Smooth muscle cell (in vitro differentiated cells): ENCODE measurements around the gene ZBTB22. TPM values are rescaled to one million over a fixed set of nuclear protein-coding genes. Genes with fewer than 3 reads are reported as not detected.
A peak's percentile ranks its signal among the peaks of the same experiment; 100 is the strongest.
"Not testable (repeated sequence)": the region's sequence is repeated elsewhere in the genome, so short reads cannot be mapped to it uniquely, and the experiment has no call there.

ENCODE experiments used
- DNase-seq: peaks from one replicate; lab custom pipeline; 2025; ENCODE audit not compliant: unreplicated experiment; lab: John Stamatoyannopoulos, UW
- H2AFZ ChIP-seq: fragments of 200-600 bp; sonication (generic); 2 replicates; pipeline ENCODE4 v1.6.0; 2016; ENCODE audit warnings: antibody characterized with exemption, low read depth, mild to moderate bottlenecking
- H3F3A ChIP-seq: fragments of 200-600 bp; sonication (generic); 2 replicates; pipeline ENCODE4 v1.6.0; 2017; ENCODE audit warnings: antibody characterized with exemption, low read depth
- H3K27ac ChIP-seq: fragments of 200-600 bp; sonication (generic); 2 replicates; pipeline ENCODE4 v1.5.1; 2016; ENCODE audit warnings: low read depth, mild to moderate bottlenecking
- H3K27me3 ChIP-seq: fragments of 200-600 bp; sonication (generic); 2 replicates; pipeline ENCODE4 v1.6.1; 2016; ENCODE audit warnings: low read depth, mild to moderate bottlenecking
- H3K36me3 ChIP-seq: fragments of 200-600 bp; sonication (generic); 2 replicates; pipeline ENCODE4 v1.5.1; 2016; ENCODE audit warnings: low read depth
- H3K4me1 ChIP-seq: fragments of 200-600 bp; sonication (generic); 2 replicates; pipeline ENCODE4 v1.5.1; 2016; ENCODE audit warnings: low read depth
- H3K4me2 ChIP-seq: fragments of 200-600 bp; sonication (generic); 2 replicates; pipeline ENCODE4 v1.6.0; 2016; ENCODE audit warnings: mild to moderate bottlenecking
- H3K4me3 ChIP-seq: fragments of 200-600 bp; sonication (generic); 2 replicates; pipeline ENCODE4 v1.5.1; 2016; ENCODE audit warnings: mild to moderate bottlenecking
- H3K79me2 ChIP-seq: fragments of 200-600 bp; sonication (generic); 2 replicates; pipeline ENCODE4 v1.6.0; 2016; ENCODE audit warnings: low read depth, mild to moderate bottlenecking
- H3K9ac ChIP-seq: fragments of 200-600 bp; sonication (generic); 2 replicates; pipeline ENCODE4 v1.6.0; 2016; ENCODE audit warnings: low read depth
- H3K9me3 ChIP-seq: fragments of 200-600 bp; sonication (generic); replicated peaks from 2 replicates; pipeline ENCODE4 v1.5.1; 2016; ENCODE audit warnings: low read depth
- H4K20me1 ChIP-seq: fragments of 200-600 bp; sonication (generic); 2 replicates; pipeline ENCODE4 v1.6.0; 2016; ENCODE audit warnings: low read depth
- CTCF ChIP-seq: fragments of 200-600 bp; sonication (generic); IDR thresholded peaks from 2 replicates; pipeline ENCODE4 v1.5.1; 2017; ENCODE audit warnings: borderline replicate concordance, mild to moderate bottlenecking, antibody characterized with exemption; ENCODE audit not compliant: insufficient read depth, poor library complexity, severe bottlenecking
- WGBS: methylation state at CpG from one replicate; pipeline ENCODE4 v1.1.7; 2016; ENCODE audit warnings: low lambda C conversion rate; 5-methylcytosine and 5-hydroxymethylcytosine counted together
- polyA plus RNA-seq: library from polyadenylated mRNA; unstranded; fragments of >200 nt; fragmentation: Nextera tagmentation; extraction: Ambion mirVana; gene quantifications from 2 replicates; pipeline ENCODE4 v1.2.1, GENCODE V29; 2016
- total RNA-seq: library from RNA; depleted of rRNA; stranded (reverse); fragments of >200 nt; gene quantifications from 2 replicates; pipeline ENCODE4 v1.2.3, GENCODE V29; 2014

Gene ZBTB22
- total and polyA plus RNA-seq, 2 experiments from 2014 or later, result 9.6 to 22.9 TPM

DNA sequence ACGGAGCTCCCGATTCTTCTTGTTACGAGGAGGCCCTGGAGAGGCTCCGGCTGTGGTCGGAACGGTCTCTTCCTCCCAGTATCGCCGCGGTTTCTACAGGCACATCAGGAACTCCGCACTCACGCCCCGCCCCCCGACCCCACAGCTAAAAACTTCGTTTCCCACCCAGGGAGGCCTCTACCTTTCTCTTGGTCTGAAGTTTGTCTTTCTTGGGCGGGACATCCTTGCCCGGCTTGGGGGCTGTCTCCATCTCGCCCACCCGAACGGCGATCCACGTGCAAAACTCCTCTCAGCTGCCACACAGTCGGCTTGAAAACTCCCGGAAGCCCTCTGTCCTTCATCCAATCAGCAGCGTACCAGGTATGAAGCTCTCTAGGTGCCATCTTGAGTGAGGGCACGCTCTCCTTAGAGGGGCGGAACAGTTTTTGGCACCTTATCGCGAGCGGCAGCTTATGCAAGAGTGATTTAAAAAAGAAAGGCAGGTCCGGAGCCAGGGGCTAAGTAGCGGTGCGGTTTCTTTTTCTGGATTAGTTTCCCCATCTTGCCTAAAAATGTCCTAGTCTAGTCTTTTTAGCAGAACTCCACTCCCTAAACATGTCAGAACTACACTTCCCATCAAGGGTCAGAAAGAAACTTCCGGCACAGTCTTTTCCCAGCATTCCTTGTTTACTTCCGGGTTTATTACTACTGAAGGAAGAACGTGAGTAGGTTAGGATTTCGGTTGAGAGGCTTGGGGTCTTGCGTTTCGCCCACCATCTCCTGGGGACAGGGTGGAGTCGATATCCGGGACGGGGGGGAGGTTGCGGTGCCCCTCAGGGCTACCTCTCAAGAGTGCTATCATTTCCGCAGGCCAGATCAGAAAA is 28.4 kb downstream of the ZBTB22 start, which contains the start of the genes PFDN6 and WDR46:
PFDN6 (plus strand) TSS at position 681 of the 863 bp plus-strand sequence. CDS start 256 bp downstream, outside the sequence.
WDR46 (minus strand) TSS at position 319 of the 863 bp plus-strand sequence; CDS start at position 250, 69 bp downstream.
- Histone ChIP-seq H3K79me2 (peaks cover 41% of the 10 kb centered on the region), H3K4me3 (peak within 1 kb of the TSS; percentile 70), H3K4me2 (peak within 1 kb of the TSS; percentile 94), H3K36me3 (no peaks in the 10 kb centered on the region), H4K20me1 (no peaks in the 10 kb centered on the region), H3K4me1 (peaks cover 13% of the 10 kb centered on the region), H3K27me3 (no peaks in the 10 kb centered on the region), H3K9me3 (no peaks in the 10 kb centered on the region), H3K9ac (peak within 1 kb of the TSS; percentile 83), H2AFZ (peak within 1 kb of the TSS; percentile 91), H3F3A (peaks cover 18% of the 10 kb centered on the region), H3K27ac (peak within 1 kb of the TSS; percentile 36)
- WGBS, result 1% methylated on average over 43 of the region's 43 CpGs
- no peak for TF ChIP-seq CTCF
- peak; percentile 53 for DNase-seq

DNA sequence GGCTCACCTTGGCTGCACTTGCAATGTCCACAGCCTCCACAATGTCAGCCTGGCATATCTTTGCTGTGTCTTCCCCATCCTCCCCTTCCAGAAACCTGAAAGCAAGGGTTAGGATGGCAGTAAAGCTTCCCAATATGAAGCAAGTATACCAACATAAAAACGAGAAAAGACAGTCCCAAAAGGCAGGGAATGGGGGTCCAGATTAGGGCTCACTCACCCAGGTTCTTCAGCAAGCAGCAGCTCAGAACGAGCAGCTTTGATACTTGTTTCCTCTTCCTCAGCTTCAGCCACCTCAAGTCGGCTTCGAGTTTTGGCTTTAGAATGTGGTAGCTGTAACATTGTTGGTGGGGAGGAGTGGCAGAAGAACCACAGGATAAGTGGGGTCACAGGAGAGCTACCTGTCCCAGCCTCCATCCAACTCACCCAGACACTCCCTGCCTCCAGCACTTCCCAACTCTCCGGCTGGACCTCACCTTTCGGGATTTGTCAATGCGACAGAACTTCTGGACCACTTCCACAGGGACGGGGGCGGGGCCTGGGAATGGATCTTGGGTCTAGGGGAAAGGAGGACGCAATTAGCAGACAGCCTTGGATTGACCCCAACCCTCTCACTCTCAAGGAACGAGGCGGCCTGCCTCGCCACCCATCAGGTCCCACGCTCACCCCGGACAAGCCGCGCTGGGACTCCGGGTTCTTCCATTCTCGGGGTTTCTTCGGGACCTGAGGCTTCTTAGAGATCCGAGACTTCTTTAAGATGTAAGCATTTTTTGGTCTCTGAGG is 29.2 kb downstream of the ZBTB22 start:
- peak overlapping the region; percentile 94 for H3K4me2 ChIP-seq
- H3K4me3 ChIP-seq, result peak overlapping the region; percentile 70
- no peaks in the 10 kb centered on the region for H4K20me1 ChIP-seq
- H2AFZ ChIP-seq, result peak overlapping the region; percentile 91
- no peak for DNase-seq
- H3K36me3 ChIP-seq, result no peaks in the 10 kb centered on the region
- TF ChIP-seq CTCF, result no peak
- peaks cover 15% of the 10 kb centered on the region for H3F3A ChIP-seq
- WGBS, result 24% methylated on average over 21 of the region's 21 CpGs
- peaks cover 41% of the 10 kb centered on the region for H3K79me2 ChIP-seq
- no peaks in the 10 kb centered on the region for H3K9me3 ChIP-seq
- H3K27me3 ChIP-seq, result no peaks in the 10 kb centered on the region
- peaks cover 13% of the 10 kb centered on the region for H3K4me1 ChIP-seq
- H3K27ac ChIP-seq, result peak overlapping the region; percentile 36
- H3K9ac ChIP-seq, result peak overlapping the region; percentile 83

- TF ChIP-seq CTCF, result no peak
- no peak for DNase-seq
- peak overlapping the region; percentile 94 for H3K4me2 ChIP-seq
- H3K36me3 ChIP-seq, result no peaks in the 10 kb centered on the region
- H3K79me2 ChIP-seq, result peaks cover 41% of the 10 kb centered on the region
- peaks cover 6% of the 10 kb centered on the region for H3F3A ChIP-seq
- no peaks in the 10 kb centered on the region for H3K9me3 ChIP-seq
- no peak overlapping the region for H2AFZ ChIP-seq
- peaks cover 13% of the 10 kb centered on the region for H3K4me1 ChIP-seq
- H3K27ac ChIP-seq, result no peak overlapping the region
- H3K9ac ChIP-seq, result no peak overlapping the region
- no peak overlapping the region for H3K4me3 ChIP-seq
- no peaks in the 10 kb centered on the region for H3K27me3 ChIP-seq
- no peaks in the 10 kb centered on the region for H4K20me1 ChIP-seq
- 94% methylated on average over 22 of the region's 22 CpGs for WGBS
Observed at GRCh38 chr6:33286946-33287914, 30.3 kb downstream of the ZBTB22 start.

GRCh38 chr6:33285214-33285613 is 32.3 kb downstream of the ZBTB22 start:
- not testable (repeated sequence) for H3K27me3 ChIP-seq, H3K4me3 ChIP-seq, H3K4me2 ChIP-seq, H2AFZ ChIP-seq, H3F3A ChIP-seq, H3K27ac ChIP-seq, H3K9ac ChIP-seq, H3K36me3 ChIP-seq, H3K9me3 ChIP-seq, H3K4me1 ChIP-seq, DNase-seq, H4K20me1 ChIP-seq
- WGBS, result 96% methylated on average over 4 of the region's 4 CpGs
- peaks cover 37% of the 10 kb centered on the region for H3K79me2 ChIP-seq
